ENCODE results near the gene HSD17B2. TPM values are rescaled to one million over a fixed set of nuclear protein-coding genes. Genes with fewer than 3 reads are reported as not detected.

Gene HSD17B2
- total RNA-seq, 1 experiment from 2014 or later = not detected

GRCh38 chr16:81987706-81988105 lies 47.3 kb upstream of the HSD17B2 start:
- Histone ChIP-seq H3K4me3 (replicated peaks in 1 of 2; ENCODE audit: low read depth in 1 of 2, low read length in 2 of 2) (0 out of 4 replicates have a peak overlapping the region, but pooled peaks of 1 of the 2 experiments have one; percentile 1), H3K36me3 (ENCODE audit: control insufficient read depth in 1 of 2, insufficient read depth in 2 of 2, low read length in 2 of 2) (no peaks in the 10 kb centered on the region), H3K27ac (ENCODE audit: low read depth, low read length) (no peak overlapping the region), H3K27me3 (ENCODE audit: insufficient read depth, low read length) (no peaks in the 10 kb centered on the region), H4K20me1 (ENCODE audit: insufficient read depth) (no peaks in the 10 kb centered on the region), H3K9ac (ENCODE audit: low read length) (no peak overlapping the region), H3K4me2 (ENCODE audit: low read length) (peak overlapping the region; percentile 56), H2AFZ (ENCODE audit: low read depth, low read length, poor library complexity, severe bottlenecking) (peak overlapping the region; percentile 33), H3K79me2 (ENCODE audit: insufficient read depth, low read length) (no peaks in the 10 kb centered on the region), H3K4me1 (ENCODE audit: control insufficient read depth in 1 of 2, insufficient read depth in 2 of 2, low read length in 2 of 2) (peaks cover 8 to 15% of the 10 kb centered on the region in 2 experiments; a peak in 3 of 4 replicates), H3K9me3 (ENCODE audit: control insufficient read depth in 1 of 2, insufficient read depth in 1 of 2, low read depth in 1 of 2, low read length in 2 of 2) (no peaks in the 10 kb centered on the region), H3K9me2 (ENCODE audit: insufficient read depth) (no peaks in the 10 kb centered on the region)
- ChIA-PET POLR2A (interaction anchor here (0.9 kb wide), 1 partner anchor 9 kb away, joined by 3 read pairs; no protein-coding TSS in a partner anchor), CTCF (interaction anchor here (1.1 to 2.0 kb wide), 2 partner anchors 9 to 66 kb away, joined by 3 to 18 read pairs; no protein-coding TSS in a partner anchor), RAD21 (ENCODE audit: low non-redundant PET in 1 of 2, low total read pairs in 2 of 2, uncharacterized antibody in 2 of 2, unreplicated experiment in 2 of 2) (no interaction called here)
- ATAC-seq (peak; percentile 93), DNase-seq (ENCODE audit: low read depth, low spot score) (peak; percentile 57)
- no TSS peak for BruUV-seq (replicated peaks)
- intact Hi-C loops (cut with micrococcal nuclease) = no loop called here
- TF ChIP-seq EZH2phosphoT487 (IDR thresholded peaks at IDR 0.05; ENCODE audit: borderline replicate concordance) (no peak), TCF7L2 (IDR thresholded peaks at IDR 0.05; ENCODE audit: borderline replicate concordance, extremely low read depth, insufficient read depth, insufficient read length) (no peak), MAX (IDR thresholded peaks at IDR 0.05) (no peak), SP1 (IDR thresholded peaks at IDR 0.05; ENCODE audit: low read depth) (peak; percentile 65), POLR2AphosphoS5 (IDR thresholded peaks at IDR 0.05; ENCODE audit: low read depth, low read length) (peak; percentile 43; the same call in 1 of the 2 replicates), SIN3A (IDR thresholded peaks at IDR 0.05; ENCODE audit: low read depth) (no peak), ATF3 (IDR thresholded peaks at IDR 0.05) (no peak), ELF1 (IDR thresholded peaks at IDR 0.05; ENCODE audit: borderline replicate concordance, low read depth) (no peak), SRF (IDR thresholded peaks at IDR 0.05; ENCODE audit: low read depth) (no peak), EZH2 (IDR thresholded peaks at IDR 0.05) (no peak), ZFX (IDR thresholded peaks at IDR 0.05) (no peak), REST (IDR thresholded peaks at IDR 0.05; ENCODE audit: low read depth) (no peak), RAD21 (IDR thresholded peaks at IDR 0.05; ENCODE audit: low read depth) (no peak), POLR2A (IDR thresholded peaks at IDR 0.05; ENCODE audit: borderline replicate concordance, extremely low read depth, insufficient read depth, insufficient read length) (no peak), JUND (IDR thresholded peaks at IDR 0.05) (peak; percentile 85), FOSL1 (IDR thresholded peaks at IDR 0.05; ENCODE audit: low read depth) (peak; percentile 78), CBX3 (IDR thresholded peaks at IDR 0.05; ENCODE audit: low read depth) (peak; percentile 88), ZNF274 (IDR thresholded peaks at IDR 0.05; ENCODE audit: low read depth, low read length) (no peak), ZBTB33 (IDR thresholded peaks at IDR 0.05; ENCODE audit: extremely low read depth, insufficient replicate concordance, low read length) (no peak), EGR1 (IDR thresholded peaks at IDR 0.05; ENCODE audit: low read depth) (no peak), CEBPB (IDR thresholded peaks at IDR 0.05; ENCODE audit: low read depth) (no peak), YY1 (IDR thresholded peaks at IDR 0.05; ENCODE audit: extremely low read depth, insufficient replicate concordance, low read depth, low read length) (peak; percentile 34)
